ENCODE data around the gene LTO1. TPM values are rescaled to one million over a fixed set of nuclear protein-coding genes. Genes with fewer than 3 reads are reported as not detected.

LTO1 gene
- total RNA-seq, 1 donor from 2014 or later, result 20.0 TPM

GRCh38 chr11:69636512-69637197 is 38.5 kb downstream of the LTO1 start:
- H3K27me3 ChIP-seq (ENCODE audit: insufficient read depth, low read length), result no peaks in the 10 kb centered on the region
- H4K20me1 ChIP-seq (ENCODE audit: insufficient read depth, low read length), result peaks cover 4% of the 10 kb centered on the region
- H3K79me2 ChIP-seq (ENCODE audit: insufficient read depth, low read length), result peaks cover 21% of the 10 kb centered on the region
- Mint-ChIP-seq H3K27me3 (ENCODE audit: low read depth, unreplicated experiment) (peaks cover 21% of the 10 kb centered on the region), H3K4me1 (ENCODE audit: low read depth, unreplicated experiment) (no peaks in the 10 kb centered on the region), H3K9me3 (ENCODE audit: unreplicated experiment) (no peaks in the 10 kb centered on the region), H3K4me3 (ENCODE audit: unreplicated experiment) (peak overlapping the region; percentile 68), H3K36me3 (ENCODE audit: low read depth, unreplicated experiment) (no peaks in the 10 kb centered on the region), H3K27ac (ENCODE audit: unreplicated experiment) (peak overlapping the region; percentile 80)
- peak overlapping the region; percentile 99 for H3K4me2 ChIP-seq (ENCODE audit: low read length)
- DNase-seq (ENCODE audit: low read depth), result peak; percentile 89
- H3K4me1 ChIP-seq (ENCODE audit: insufficient read depth, low read length), result peaks cover 35% of the 10 kb centered on the region
- peak overlapping the region; percentile 97 for H3K9ac ChIP-seq (ENCODE audit: low read length)
- no peak for TF ChIP-seq CTCF (IDR thresholded peaks at IDR 0.05; ENCODE audit: insufficient read depth, low read depth, low read length)
- no peak for TF ChIP-seq EZH2 (IDR thresholded peaks at IDR 0.05; ENCODE audit: insufficient read depth, low read length)
- peak overlapping the region; percentile 53 for H3K27ac ChIP-seq (ENCODE audit: low read depth, low read length)
- peak; percentile 34 for FAIRE-seq
- H3K9me3 ChIP-seq (ENCODE audit: insufficient read depth, low read depth, low read length), result no peaks in the 10 kb centered on the region
- H3K36me3 ChIP-seq (ENCODE audit: insufficient read depth, low read length), result no peaks in the 10 kb centered on the region
- peak overlapping the region; percentile 47 for H3K4me3 ChIP-seq (ENCODE audit: insufficient read depth, low read depth, low read length)
- peak overlapping the region; percentile 89 for H2AFZ ChIP-seq (ENCODE audit: low read depth, low read length)

- H3K9me3 Mint-ChIP-seq (ENCODE audit: unreplicated experiment), result peaks cover 3% of the 10 kb centered on the region
- H3K4me3 Mint-ChIP-seq (ENCODE audit: unreplicated experiment), result peak overlapping the region; percentile 50
- no peaks in the 10 kb centered on the region for H4K20me1 ChIP-seq (ENCODE audit: insufficient read depth, low read length)
- peak overlapping the region; percentile 80 for H3K27ac Mint-ChIP-seq (ENCODE audit: unreplicated experiment)
- H3K4me3 ChIP-seq (ENCODE audit: insufficient read depth, low read depth, low read length), result peak overlapping the region; percentile 47
- H3K4me1 ChIP-seq (ENCODE audit: insufficient read depth, low read length), result peaks cover 35% of the 10 kb centered on the region
- peak overlapping the region; percentile 9 for H3K27ac ChIP-seq (ENCODE audit: low read depth, low read length)
- H2AFZ ChIP-seq (ENCODE audit: low read depth, low read length), result peak overlapping the region; percentile 89
- TF ChIP-seq EZH2 (IDR thresholded peaks at IDR 0.05; ENCODE audit: insufficient read depth, low read length) (no peak), CTCF (IDR thresholded peaks at IDR 0.05; ENCODE audit: insufficient read depth, low read depth, low read length) (no peak)
- no peaks in the 10 kb centered on the region for H3K4me1 Mint-ChIP-seq (ENCODE audit: low read depth, unreplicated experiment)
- H3K36me3 ChIP-seq (ENCODE audit: insufficient read depth, low read length), result no peaks in the 10 kb centered on the region
- H3K36me3 Mint-ChIP-seq (ENCODE audit: low read depth, unreplicated experiment), result no peaks in the 10 kb centered on the region
- no peaks in the 10 kb centered on the region for H3K27me3 ChIP-seq (ENCODE audit: insufficient read depth, low read length)
- H3K9me3 ChIP-seq (ENCODE audit: insufficient read depth, low read depth, low read length), result no peaks in the 10 kb centered on the region
- no peak for DNase-seq (ENCODE audit: low read depth)
- peak overlapping the region; percentile 97 for H3K9ac ChIP-seq (ENCODE audit: low read length)
- peak overlapping the region; percentile 99 for H3K4me2 ChIP-seq (ENCODE audit: low read length)
- peaks cover 14% of the 10 kb centered on the region for H3K79me2 ChIP-seq (ENCODE audit: insufficient read depth, low read length)
- peaks cover 21% of the 10 kb centered on the region for H3K27me3 Mint-ChIP-seq (ENCODE audit: low read depth, unreplicated experiment)
- FAIRE-seq, result no peak
Measured at GRCh38 chr11:69635804-69636511, 39.2 kb downstream of the LTO1 start.
